Measurements from ENCODE around the gene CEP112.

DNA sequence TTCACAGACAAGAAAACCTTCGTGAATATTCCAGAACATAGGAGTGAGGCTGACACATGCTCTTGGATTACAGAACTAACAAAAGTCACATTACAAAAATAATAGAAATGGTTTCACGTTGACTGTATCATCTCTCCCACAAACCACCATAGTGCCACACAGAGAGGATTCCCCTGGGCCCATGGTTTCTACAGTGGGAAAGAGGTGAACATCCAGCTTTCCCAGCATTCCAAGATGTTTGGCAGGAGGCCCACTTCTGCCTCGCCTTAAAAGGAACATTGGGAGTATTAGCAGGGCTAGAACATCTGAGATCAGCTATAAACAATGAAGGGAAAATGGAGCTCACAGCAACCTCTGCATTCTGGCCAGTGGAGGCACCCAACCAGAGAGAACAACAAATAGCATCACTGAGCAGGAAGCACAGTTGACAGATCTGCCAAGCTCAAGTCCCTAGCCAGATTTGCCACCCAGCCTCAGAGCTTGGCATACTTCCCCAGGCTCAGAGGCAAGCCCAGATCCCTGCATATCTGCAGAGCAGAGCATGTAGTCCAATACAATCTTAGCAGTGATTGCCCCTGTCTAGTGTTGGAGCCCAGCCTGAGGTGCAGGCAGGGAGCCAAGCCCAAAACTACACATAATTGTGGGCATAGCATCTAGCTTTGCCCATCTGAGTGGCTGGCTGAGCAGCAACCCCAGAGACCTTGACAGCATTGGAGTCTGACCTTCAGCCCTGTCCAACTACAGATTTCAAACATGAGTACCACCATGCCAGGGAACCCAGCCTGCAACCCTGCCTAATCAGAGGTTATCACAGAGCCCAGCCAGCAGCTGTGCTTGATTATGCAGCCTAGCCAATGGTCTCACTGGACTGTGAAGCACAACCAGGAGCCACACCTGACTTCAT lies 260.4 kb downstream of the CEP112 start:
- TF ChIP-seq CTCF (IDR thresholded peaks at IDR 0.05) = no peak
- no peak for TF ChIP-seq ZFX (IDR thresholded peaks at IDR 0.05; ENCODE audit: borderline replicate concordance)
